ENCODE results near the gene RGMB. TPM values are rescaled to one million over a fixed set of nuclear protein-coding genes. Genes with fewer than 3 reads are reported as not detected.

RGMB gene
- total RNA-seq, 4 donors from 2014 or later, result 2.8 to 22.3 (median 12.9) TPM

Other genes starting within 250 kb of the RGMB start
- 100 to 1,000 TPM in 1 of 4 donors, 10 to 100 TPM in 3; 27.4 to 149 (median 63.6) TPM for gene CHD1, start 155.3 kb downstream of the RGMB start, total RNA-seq